ENCODE measurements around the gene RPGR.
A peak's percentile ranks its signal among the peaks of the same experiment; 100 is the strongest.

The RPGR gene, protein sequence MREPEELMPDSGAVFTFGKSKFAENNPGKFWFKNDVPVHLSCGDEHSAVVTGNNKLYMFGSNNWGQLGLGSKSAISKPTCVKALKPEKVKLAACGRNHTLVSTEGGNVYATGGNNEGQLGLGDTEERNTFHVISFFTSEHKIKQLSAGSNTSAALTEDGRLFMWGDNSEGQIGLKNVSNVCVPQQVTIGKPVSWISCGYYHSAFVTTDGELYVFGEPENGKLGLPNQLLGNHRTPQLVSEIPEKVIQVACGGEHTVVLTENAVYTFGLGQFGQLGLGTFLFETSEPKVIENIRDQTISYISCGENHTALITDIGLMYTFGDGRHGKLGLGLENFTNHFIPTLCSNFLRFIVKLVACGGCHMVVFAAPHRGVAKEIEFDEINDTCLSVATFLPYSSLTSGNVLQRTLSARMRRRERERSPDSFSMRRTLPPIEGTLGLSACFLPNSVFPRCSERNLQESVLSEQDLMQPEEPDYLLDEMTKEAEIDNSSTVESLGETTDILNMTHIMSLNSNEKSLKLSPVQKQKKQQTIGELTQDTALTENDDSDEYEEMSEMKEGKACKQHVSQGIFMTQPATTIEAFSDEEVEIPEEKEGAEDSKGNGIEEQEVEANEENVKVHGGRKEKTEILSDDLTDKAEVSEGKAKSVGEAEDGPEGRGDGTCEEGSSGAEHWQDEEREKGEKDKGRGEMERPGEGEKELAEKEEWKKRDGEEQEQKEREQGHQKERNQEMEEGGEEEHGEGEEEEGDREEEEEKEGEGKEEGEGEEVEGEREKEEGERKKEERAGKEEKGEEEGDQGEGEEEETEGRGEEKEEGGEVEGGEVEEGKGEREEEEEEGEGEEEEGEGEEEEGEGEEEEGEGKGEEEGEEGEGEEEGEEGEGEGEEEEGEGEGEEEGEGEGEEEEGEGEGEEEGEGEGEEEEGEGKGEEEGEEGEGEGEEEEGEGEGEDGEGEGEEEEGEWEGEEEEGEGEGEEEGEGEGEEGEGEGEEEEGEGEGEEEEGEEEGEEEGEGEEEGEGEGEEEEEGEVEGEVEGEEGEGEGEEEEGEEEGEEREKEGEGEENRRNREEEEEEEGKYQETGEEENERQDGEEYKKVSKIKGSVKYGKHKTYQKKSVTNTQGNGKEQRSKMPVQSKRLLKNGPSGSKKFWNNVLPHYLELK

DNA sequence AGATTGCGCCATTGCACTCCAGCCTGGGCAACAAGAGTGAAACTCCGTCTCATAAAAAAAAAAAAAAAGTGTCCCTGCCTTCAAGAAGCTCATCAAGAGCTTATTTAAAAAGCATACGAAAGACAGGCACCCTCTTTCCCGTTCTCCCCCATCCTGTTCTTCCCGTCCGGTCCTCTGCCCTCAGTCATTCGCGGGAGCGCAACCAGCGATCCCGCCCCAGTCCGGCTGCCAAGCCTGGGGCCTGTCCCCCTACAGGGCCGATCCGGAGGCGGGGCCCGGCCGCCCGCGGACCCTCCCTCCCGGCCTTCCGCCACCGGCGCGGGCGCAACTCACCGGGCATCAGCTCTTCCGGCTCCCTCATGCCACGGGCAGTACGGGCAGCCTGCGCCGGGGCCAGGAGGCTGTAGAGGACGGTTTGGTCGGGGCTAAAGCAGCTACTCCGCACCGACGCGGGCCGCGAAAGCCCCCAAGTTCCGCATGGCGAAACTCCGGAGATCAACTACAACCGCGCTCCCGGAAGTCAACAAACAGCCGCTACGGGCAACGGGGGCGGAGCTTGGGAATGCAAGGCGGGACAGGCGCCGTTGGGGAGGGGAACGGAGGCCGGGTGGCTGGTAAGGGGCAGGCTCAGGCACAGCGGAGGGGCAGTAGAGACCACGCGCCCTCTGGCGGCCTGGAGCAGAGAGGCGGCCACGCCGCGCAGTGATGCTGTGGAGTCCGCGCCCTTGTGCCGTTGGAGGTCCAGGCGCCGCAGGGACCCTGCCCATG is at the start of gene RPGR:
TSS of gene RPGR (minus strand) at position 503 of the 768 bp plus-strand sequence. CDS start at position 361, 142 bp downstream.
- no peaks in the 10 kb centered on the region for H3K9me2 ChIP-seq (ENCODE audit: low read depth, low read length)
- no peaks in the 10 kb centered on the region for H3K36me3 ChIP-seq (ENCODE audit: insufficient read depth, low read length)
- H3K4me2 ChIP-seq (ENCODE audit: low read length): peak within 1 kb of the TSS; percentile 74

DNA sequence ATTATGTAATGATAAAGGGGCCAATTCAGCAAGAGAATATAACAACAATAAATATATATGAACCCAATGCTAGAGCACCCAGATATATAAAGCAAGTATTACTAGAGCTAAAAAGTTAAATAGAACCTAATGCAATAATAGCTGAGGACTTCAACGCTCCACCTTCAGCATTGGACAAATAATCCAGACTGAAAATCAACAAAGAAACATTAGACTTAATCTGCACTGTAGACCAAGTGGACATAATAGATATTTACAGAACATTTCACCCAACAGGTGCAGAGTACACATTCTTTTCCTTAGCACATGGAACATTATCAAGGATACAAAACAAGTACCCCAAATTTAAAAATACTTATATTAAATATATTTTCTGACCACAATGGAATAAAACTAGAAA is 49.4 kb upstream of the RPGR start:
- Histone ChIP-seq H3K9me3 (ENCODE audit: low read length) (no peaks in the 10 kb centered on the region), H3K9ac (ENCODE audit: low read length) (no peak overlapping the region), H3K4me3 (ENCODE audit: low read depth, low read length, poor library complexity, severe bottlenecking) (no peak overlapping the region), H3K9me2 (ENCODE audit: low read depth, low read length) (no peaks in the 10 kb centered on the region), H3K79me2 (ENCODE audit: insufficient read depth, low read length) (no peaks in the 10 kb centered on the region), H3K36me3 (ENCODE audit: insufficient read depth, low read length) (no peaks in the 10 kb centered on the region), H3K27me3 (ENCODE audit: insufficient read depth, low read length) (no peaks in the 10 kb centered on the region), H3F3A (ENCODE audit: insufficient read depth, low read length) (no peaks in the 10 kb centered on the region), H3K4me1 (ENCODE audit: insufficient read depth, low read length, severe bottlenecking) (no peaks in the 10 kb centered on the region), H4K20me1 (ENCODE audit: insufficient read depth, low read length) (no peaks in the 10 kb centered on the region), H3K4me2 (ENCODE audit: low read length) (no peak overlapping the region), H3K27ac (ENCODE audit: low read depth, low read length, poor library complexity, severe bottlenecking) (no peak overlapping the region), H2AFZ (ENCODE audit: low read length) (no peak overlapping the region)
- TF ChIP-seq EZH2 (IDR thresholded peaks at IDR 0.05; ENCODE audit: borderline replicate concordance, low read length): no peak
- TF ChIP-seq, protein P1, sequence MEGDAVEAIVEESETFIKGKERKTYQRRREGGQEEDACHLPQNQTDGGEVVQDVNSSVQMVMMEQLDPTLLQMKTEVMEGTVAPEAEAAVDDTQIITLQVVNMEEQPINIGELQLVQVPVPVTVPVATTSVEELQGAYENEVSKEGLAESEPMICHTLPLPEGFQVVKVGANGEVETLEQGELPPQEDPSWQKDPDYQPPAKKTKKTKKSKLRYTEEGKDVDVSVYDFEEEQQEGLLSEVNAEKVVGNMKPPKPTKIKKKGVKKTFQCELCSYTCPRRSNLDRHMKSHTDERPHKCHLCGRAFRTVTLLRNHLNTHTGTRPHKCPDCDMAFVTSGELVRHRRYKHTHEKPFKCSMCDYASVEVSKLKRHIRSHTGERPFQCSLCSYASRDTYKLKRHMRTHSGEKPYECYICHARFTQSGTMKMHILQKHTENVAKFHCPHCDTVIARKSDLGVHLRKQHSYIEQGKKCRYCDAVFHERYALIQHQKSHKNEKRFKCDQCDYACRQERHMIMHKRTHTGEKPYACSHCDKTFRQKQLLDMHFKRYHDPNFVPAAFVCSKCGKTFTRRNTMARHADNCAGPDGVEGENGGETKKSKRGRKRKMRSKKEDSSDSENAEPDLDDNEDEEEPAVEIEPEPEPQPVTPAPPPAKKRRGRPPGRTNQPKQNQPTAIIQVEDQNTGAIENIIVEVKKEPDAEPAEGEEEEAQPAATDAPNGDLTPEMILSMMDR (IDR thresholded peaks at IDR 0.05; ENCODE audit: low read length): no peak

More for the DNA sequence above, at the start of gene RPGR:
- Histone ChIP-seq H3K79me2 (ENCODE audit: insufficient read depth, low read length) (no peaks in the 10 kb centered on the region), H4K20me1 (ENCODE audit: insufficient read depth, low read length) (no peaks in the 10 kb centered on the region), H2AFZ (ENCODE audit: low read length) (peak within 1 kb of the TSS; percentile 93; the same call in 1 of the 2 replicates), H3K4me1 (ENCODE audit: insufficient read depth, low read length, severe bottlenecking) (peaks cover 16% of the 10 kb centered on the region), H3K4me3 (ENCODE audit: low read depth, low read length, poor library complexity, severe bottlenecking) (peak within 1 kb of the TSS; percentile 74), H3K27me3 (ENCODE audit: insufficient read depth, low read length) (no peaks in the 10 kb centered on the region), H3K27ac (ENCODE audit: low read depth, low read length, poor library complexity, severe bottlenecking) (no peak within 1 kb of the TSS), H3F3A (ENCODE audit: insufficient read depth, low read length) (no peaks in the 10 kb centered on the region), H3K9me3 (ENCODE audit: low read length) (no peaks in the 10 kb centered on the region), H3K9ac (ENCODE audit: low read length) (peak within 1 kb of the TSS; percentile 62)
- no peak for TF ChIP-seq EZH2 (IDR thresholded peaks at IDR 0.05; ENCODE audit: borderline replicate concordance, low read length)
- TF ChIP-seq, protein P1 (IDR thresholded peaks at IDR 0.05; ENCODE audit: low read length): peak; percentile 64

DNA sequence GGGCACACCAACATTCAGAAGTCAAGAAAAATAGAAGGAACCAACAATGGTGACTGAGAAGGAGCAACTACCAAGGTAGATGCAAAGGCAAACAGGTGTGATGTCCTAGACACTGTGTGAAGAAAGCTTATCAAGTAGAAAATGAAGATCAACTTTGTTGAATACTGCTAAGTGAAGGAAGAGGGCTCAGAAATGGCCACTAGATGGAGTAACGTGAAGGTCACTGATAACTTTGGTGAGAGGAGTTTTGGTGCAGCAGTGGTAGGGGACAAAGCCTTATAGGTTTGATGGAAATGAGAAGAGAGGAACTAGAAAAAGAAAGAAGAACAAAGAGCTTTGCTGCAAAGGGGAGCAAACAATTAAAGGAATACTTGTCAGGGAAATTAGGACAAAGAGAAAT is 48.6 kb upstream of the RPGR start:
- Histone ChIP-seq H3K9me3 (ENCODE audit: low read length) (no peaks in the 10 kb centered on the region), H3K9me2 (ENCODE audit: low read depth, low read length) (no peaks in the 10 kb centered on the region), H3K9ac (ENCODE audit: low read length) (no peak overlapping the region), H3F3A (ENCODE audit: insufficient read depth, low read length) (no peaks in the 10 kb centered on the region), H3K4me3 (ENCODE audit: low read depth, low read length, poor library complexity, severe bottlenecking) (no peak overlapping the region), H3K4me2 (ENCODE audit: low read length) (no peak overlapping the region), H3K4me1 (ENCODE audit: insufficient read depth, low read length, severe bottlenecking) (no peaks in the 10 kb centered on the region), H3K36me3 (ENCODE audit: insufficient read depth, low read length) (no peaks in the 10 kb centered on the region), H3K79me2 (ENCODE audit: insufficient read depth, low read length) (no peaks in the 10 kb centered on the region), H3K27ac (ENCODE audit: low read depth, low read length, poor library complexity, severe bottlenecking) (no peak overlapping the region), H2AFZ (ENCODE audit: low read length) (no peak overlapping the region), H3K27me3 (ENCODE audit: insufficient read depth, low read length) (no peaks in the 10 kb centered on the region), H4K20me1 (ENCODE audit: insufficient read depth, low read length) (no peaks in the 10 kb centered on the region)
- TF ChIP-seq, protein P1 (IDR thresholded peaks at IDR 0.05; ENCODE audit: low read length): peak; percentile 41; the same call in 1 of the 2 replicates
- no peak for TF ChIP-seq EZH2 (IDR thresholded peaks at IDR 0.05; ENCODE audit: borderline replicate concordance, low read length)

Data from OCI-LY1 (cell line).